Stimulated activated CD8-positive, alpha-beta memory T cell treated with anti-CD3 and anti-CD28 coated beads, Interleukin-12 subunit alpha, Interleukin-12 subunit beta, amount 100 ng/mL, for 4 hours (primary cell): ENCODE measurements around the gene BPIFA1.

Experiments
- DNase-seq: peaks from one replicate; pipeline ENCODE4 v3.0.0-alpha.2; 2020; ENCODE audit warnings: low read depth

Gene BPIFA1

GRCh38 chr20:33235696-33236095, at the start of gene BPIFA1:
Gene BPIFA1 (plus strand): TSS chr20:33235996. CDS start chr20:33237712, 1,716 bp downstream.
- no peak for DNase-seq

- no peak for DNase-seq
These were observed 48.3 kb upstream of the BPIFA1 start for GRCh38 chr20:33187491-33187890.

GRCh38 chr20:33188421-33188820, 47.4 kb upstream of the BPIFA1 start:
- no peak for DNase-seq

- DNase-seq, result no peak
These were observed 44.3 kb upstream of the BPIFA1 start for GRCh38 chr20:33191484-33191883.

- DNase-seq, result no peak
These were observed 43.8 kb upstream of the BPIFA1 start for GRCh38 chr20:33191955-33192354.

GRCh38 chr20:33192912-33193501, 42.8 kb upstream of the BPIFA1 start:
- no peak for DNase-seq

- DNase-seq, result no peak
These were observed 36.8 kb upstream of the BPIFA1 start for GRCh38 chr20:33199026-33199425.

- no peak for DNase-seq
These were observed 33.3 kb upstream of the BPIFA1 start for GRCh38 chr20:33202451-33202850.

- no peak for DNase-seq
These were observed 32.4 kb upstream of the BPIFA1 start for GRCh38 chr20:33203444-33203843.

GRCh38 chr20:33209789-33210188, 26.0 kb upstream of the BPIFA1 start:
- DNase-seq, result no peak

GRCh38 chr20:33210371-33210770, 25.4 kb upstream of the BPIFA1 start:
- DNase-seq, result no peak

- no peak for DNase-seq
These were observed 23.9 kb upstream of the BPIFA1 start for GRCh38 chr20:33211817-33212424.

- DNase-seq, result no peak
These were observed 18.7 kb upstream of the BPIFA1 start, which contains the start of gene BPIFA3 for GRCh38 chr20:33217052-33217451. Gene BPIFA3 (plus strand): TSS chr20:33217352. CDS start chr20:33217537, 185 bp downstream.

GRCh38 chr20:33224399-33224798, 11.4 kb upstream of the BPIFA1 start:
- no peak for DNase-seq

- DNase-seq, result no peak
These were observed 6.0 kb upstream of the BPIFA1 start for GRCh38 chr20:33229843-33230242.

GRCh38 chr20:33231237-33231636, 4.6 kb upstream of the BPIFA1 start:
- no peak for DNase-seq

GRCh38 chr20:33232486-33233072, 3.2 kb upstream of the BPIFA1 start:
- no peak for DNase-seq

- no peak for DNase-seq
These were observed 2.5 kb upstream of the BPIFA1 start for GRCh38 chr20:33233129-33233774.

- no peak for DNase-seq
These were observed 1.7 kb upstream of the BPIFA1 start for GRCh38 chr20:33234050-33234449.

GRCh38 chr20:33236351-33236750, 555 bp downstream of the BPIFA1 start:
- no peak for DNase-seq

GRCh38 chr20:33237989-33238388, 2.2 kb downstream of the BPIFA1 start:
- no peak for DNase-seq

- DNase-seq, result no peak
These were observed 3.6 kb downstream of the BPIFA1 start for GRCh38 chr20:33239418-33239817.
